ENCODE measurements around the gene PCSK9.
"Not testable (repeated sequence)": the region's sequence is repeated elsewhere in the genome, so short reads cannot be mapped to it uniquely, and the experiment has no call there.

PCSK9 gene

DNA sequence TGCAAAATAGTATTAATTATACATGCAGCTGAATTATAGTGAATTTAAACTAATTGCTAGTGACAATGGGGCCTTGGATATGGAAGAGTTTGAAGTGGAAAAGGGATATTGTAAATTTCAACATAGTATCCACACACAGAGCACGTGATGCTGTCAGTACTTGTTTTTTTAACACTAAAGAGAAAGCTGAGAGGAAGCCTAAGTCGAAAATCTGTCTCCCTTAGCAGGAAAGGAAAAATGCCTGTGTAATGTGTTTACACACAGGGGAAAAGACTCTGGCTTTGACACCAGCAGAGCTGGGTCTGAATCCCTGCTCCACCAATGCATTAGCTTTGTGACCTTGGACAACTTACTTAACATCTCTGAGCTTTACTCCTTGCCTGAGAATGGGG, 42.6 kb downstream of the PCSK9 start:
- DNase-seq = no peak

DNA sequence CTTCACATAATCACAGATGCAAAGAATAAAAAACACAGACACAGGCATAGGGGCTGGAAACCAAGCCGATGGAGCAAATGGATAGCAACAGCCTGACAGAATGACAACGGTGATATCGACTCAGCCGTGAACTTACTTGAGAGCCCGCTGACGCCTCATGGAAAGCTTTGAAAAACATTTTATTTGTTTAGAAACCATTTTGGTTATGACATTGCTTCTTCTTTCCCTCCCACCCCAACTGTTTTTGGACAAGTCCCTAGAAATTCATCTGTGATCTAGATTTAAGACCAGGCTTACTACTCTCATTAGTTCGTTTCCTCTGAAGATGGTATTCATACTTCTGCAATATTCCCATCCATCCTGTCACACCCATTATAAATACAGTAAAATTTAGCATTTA, 44.9 kb downstream of the PCSK9 start:
- no peak for DNase-seq

DNA sequence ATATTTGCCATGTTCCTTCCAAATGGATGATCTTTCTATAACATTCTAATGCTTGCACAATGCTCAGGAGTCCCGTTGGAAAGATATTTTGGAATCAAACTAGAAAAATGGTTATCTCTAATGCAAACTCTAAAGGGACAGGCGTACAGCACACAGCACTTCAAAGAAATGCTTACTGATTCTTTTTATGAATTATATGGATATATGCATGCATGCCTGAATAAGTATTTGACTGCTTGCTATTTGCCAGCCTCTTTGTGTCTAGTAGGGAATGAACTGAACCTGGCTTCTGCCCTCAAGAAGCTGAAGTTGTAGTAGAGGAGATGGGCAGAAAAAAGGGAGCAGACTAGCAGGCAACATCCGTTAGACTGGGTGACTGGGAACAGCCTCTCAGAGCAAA, 48.1 kb downstream of the PCSK9 start:
- no peak for DNase-seq

DNA sequence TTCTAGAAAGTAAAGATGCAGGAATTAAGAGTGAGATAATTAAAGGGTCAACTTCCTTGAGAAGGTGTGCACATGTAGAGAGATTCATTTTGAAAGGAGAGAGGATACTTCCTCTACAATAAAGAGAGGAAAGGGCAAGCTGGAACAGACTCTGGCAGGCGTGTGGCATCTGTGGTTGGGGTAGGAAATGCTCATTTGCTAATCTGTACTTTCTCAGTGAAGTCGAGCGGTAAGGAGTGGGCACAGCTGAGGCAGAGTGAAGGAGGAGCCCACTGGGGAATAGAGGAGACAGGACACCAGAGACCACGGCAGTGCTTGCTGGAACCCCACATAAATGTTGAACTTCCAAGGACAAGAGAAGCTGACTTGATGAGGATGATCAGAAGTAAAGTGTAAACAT, 49.1 kb downstream of the PCSK9 start:
- DNase-seq = no peak

DNA sequence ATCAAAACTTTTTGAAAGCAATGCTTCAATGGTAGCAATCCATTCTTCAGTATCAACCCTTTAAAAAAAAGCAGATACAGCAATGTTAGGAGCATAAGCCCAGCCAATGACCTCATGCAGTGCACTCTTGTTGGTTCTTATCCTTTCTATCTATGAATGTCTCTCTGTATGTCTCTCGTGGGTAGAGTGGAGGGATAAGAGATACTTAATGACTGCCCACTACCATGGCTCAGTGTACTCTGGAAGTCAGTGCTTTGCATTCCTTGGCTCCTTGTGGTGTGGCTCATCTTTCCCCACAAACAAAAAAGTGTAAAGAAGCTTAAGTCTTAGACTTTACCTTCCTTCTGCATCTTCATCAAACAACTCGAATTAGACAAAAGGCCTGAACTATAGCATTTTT, 50.3 kb downstream of the PCSK9 start:
- no peak for DNase-seq

DNA sequence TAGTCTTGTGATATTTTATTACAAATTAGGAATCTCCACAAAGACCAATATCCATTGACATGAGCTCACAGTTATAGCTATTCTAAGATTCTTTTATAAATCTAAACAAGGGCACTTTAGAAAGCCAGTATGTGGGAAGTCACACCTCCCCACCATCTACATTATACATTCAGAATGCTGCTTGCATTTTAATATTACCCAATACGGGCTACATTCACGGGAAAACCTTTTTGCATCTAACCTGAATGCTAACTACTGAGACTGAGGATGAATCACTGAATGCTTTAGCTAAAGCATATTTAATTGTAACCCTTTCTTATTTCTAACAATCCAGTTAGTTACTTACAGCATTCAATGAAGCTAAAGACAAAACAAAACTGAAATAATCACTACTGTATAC, 53.1 kb downstream of the PCSK9 start:
- no peak for DNase-seq

DNA sequence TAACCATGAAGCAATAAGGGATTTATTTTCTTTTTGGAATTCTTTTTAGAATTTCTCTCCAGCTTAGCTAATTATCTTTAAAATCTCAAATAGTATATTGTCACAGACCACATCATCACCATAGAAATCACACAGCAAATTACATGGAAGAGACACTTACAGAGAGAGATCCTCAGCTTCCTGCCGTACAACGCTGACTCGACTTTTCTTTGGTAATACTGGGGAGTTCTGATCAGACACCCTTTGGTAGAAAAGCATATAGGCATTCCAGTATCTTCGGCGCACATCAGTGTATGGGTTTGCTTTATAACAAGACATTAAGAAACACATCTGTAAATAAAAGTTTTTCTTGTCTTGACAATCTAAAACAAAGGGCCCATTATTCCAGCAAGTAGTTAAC, 55.7 kb downstream of the PCSK9 start:
- DNase-seq = no peak

DNA sequence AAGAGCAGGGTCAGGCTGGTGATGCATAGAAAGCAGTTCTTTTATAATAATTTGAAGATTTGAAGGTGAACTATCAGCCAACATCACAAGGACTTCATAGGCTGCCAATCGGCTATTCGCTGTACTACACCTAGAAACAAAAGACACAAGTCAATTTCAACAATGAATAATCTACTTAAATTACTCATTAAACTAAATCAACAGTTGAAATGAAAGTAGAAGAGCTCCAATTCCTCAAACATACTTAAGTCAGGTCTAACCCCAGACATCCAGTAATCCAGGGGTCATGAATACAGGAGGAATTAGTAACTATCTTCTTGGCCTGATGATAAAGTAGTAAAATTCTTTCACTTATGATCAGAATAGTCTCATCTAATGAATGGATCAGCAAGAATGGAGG, 64.5 kb downstream of the PCSK9 start:
- DNase-seq = no peak

DNA sequence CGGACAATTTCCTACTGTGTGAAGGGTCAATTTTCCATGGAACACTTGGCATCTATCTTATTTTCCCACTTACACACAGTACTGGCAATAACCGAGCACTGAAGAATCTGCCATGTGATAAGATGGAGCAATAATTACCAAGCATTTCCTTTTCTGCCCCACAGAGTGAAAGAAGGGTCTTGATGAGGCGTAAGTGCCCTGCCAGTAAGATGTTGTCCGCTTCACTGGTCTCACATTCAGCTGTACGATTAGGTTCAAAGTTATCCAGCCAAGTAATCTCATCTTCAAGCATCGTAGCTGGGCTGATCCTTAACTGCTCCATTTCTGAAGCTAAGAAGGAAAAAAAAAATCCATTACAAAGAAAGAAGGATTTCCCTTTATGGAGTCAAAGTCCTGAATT, 67.8 kb downstream of the PCSK9 start:
- DNase-seq = no peak

DNA sequence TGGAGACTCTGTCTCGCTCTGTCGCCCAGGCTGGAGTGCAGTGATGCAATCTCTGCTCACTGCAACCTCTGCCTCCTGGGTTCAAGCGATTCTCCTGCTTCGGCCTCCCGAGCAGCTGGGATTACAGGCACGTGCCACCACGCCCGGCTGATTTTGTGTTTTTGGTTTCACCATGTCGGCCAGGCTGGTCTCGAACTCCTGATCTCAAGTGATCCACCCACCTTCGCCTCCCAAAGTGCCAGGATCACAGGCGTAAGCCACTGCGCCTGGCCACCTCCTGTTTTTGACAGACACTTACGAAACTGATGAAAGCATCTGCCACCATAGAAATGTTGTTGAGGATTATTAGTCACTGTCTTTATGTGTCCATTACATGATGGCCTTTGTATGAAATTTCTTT, 69.7 kb downstream of the PCSK9 start:
- DNase-seq = not testable (repeated sequence)

All from stimulated activated CD4-positive, alpha-beta T cell treated with anti-CD3 and anti-CD28 coated beads, Interleukin-4, amount 100 ng/mL, for 24 hours (primary cell).